Activated T-helper 1 cell treated with anti-CD3 and anti-CD28 coated beads, Interleukin-12 subunit alpha, Interleukin-12 subunit beta, Interleukin-2, Interleukin-4 antibody, amounts not matched to agents 30 ng/mL and 10 ng/mL and 1 ng/mL, durations not matched to agents 14 hours and 24 hours and 36 hours (primary cell): ENCODE results near the gene EXT2. TPM values are rescaled to one million over a fixed set of nuclear protein-coding genes. Genes with fewer than 3 reads are reported as not detected.

Experiments
- DNase-seq: peaks from one replicate; pipeline ENCODE4 v3.0.0; 2021; ENCODE audit warnings: low spot score
- H3K27ac Mint-ChIP-seq: one replicate; pipeline ENCODE4 v1.8.0; 2021; ENCODE audit warnings: mild to moderate bottlenecking, mixed read lengths
- H3K27me3 Mint-ChIP-seq: one replicate; pipeline ENCODE4 v1.8.0; 2022; ENCODE audit warnings: mild to moderate bottlenecking, moderate library complexity, mixed read lengths; ENCODE audit not compliant: insufficient read depth
- H3K36me3 Mint-ChIP-seq: one replicate; pipeline ENCODE4 v1.8.0; 2021; ENCODE audit warnings: low read depth, mixed read lengths
- H3K4me1 Mint-ChIP-seq: one replicate; pipeline ENCODE4 v1.8.0; 2021; ENCODE audit warnings: low read depth, mixed read lengths
- H3K4me3 Mint-ChIP-seq: one replicate; pipeline ENCODE4 v1.8.0; 2021; ENCODE audit warnings: mild to moderate bottlenecking, moderate library complexity, mixed read lengths
- H3K9me3 Mint-ChIP-seq: one replicate; pipeline ENCODE4 v1.8.0; 2021; ENCODE audit warnings: mixed read lengths
- intact Hi-C: fragments of 100-400 bp; cut with micrococcal nuclease; formaldehyde crosslinking; loops from one replicate; pipeline ENCODE4 v1.15.1; 2024
- total RNA-seq: library from RNA; stranded (reverse); gene quantifications from 2 replicates; pipeline ENCODE4 v1.2.3, GENCODE V29; 2022

EXT2 gene
- total RNA-seq, 1 donor from 2014 or later = 35.6 TPM

- peaks cover 9% of the 10 kb centered on the region for H3K36me3 Mint-ChIP-seq
- no peak overlapping the region for H3K27ac Mint-ChIP-seq
- no peak for DNase-seq
- H3K9me3 Mint-ChIP-seq = no peaks in the 10 kb centered on the region
- H3K4me1 Mint-ChIP-seq = no peaks in the 10 kb centered on the region
- H3K4me3 Mint-ChIP-seq = no peak overlapping the region
- intact Hi-C loops = no loop called here
- H3K27me3 Mint-ChIP-seq = no peaks in the 10 kb centered on the region
Observed at GRCh38 chr11:44140805-44141204, 45.3 kb downstream of the EXT2 start.

GRCh38 chr11:44143987-44144909 is 48.8 kb downstream of the EXT2 start:
- H3K36me3 Mint-ChIP-seq = peaks cover 18% of the 10 kb centered on the region
- H3K27me3 Mint-ChIP-seq = no peaks in the 10 kb centered on the region
- no peak overlapping the region for H3K27ac Mint-ChIP-seq
- H3K9me3 Mint-ChIP-seq = no peaks in the 10 kb centered on the region
- no peak for DNase-seq
- intact Hi-C loops = no loop called here
- no peaks in the 10 kb centered on the region for H3K4me1 Mint-ChIP-seq
- no peak overlapping the region for H3K4me3 Mint-ChIP-seq

- Mint-ChIP-seq H3K9me3 (no peaks in the 10 kb centered on the region), H3K4me3 (no peak overlapping the region), H3K27me3 (no peaks in the 10 kb centered on the region), H3K27ac (no peak overlapping the region), H3K4me1 (no peaks in the 10 kb centered on the region), H3K36me3 (peaks cover 23% of the 10 kb centered on the region)
- no peak for DNase-seq
- intact Hi-C loops = no loop called here
Observed at GRCh38 chr11:44145011-44145775, 49.7 kb downstream of the EXT2 start.

- intact Hi-C loops = no loop called here
- H3K27ac Mint-ChIP-seq = no peak overlapping the region
- no peaks in the 10 kb centered on the region for H3K9me3 Mint-ChIP-seq
- peaks cover 26% of the 10 kb centered on the region for H3K36me3 Mint-ChIP-seq
- H3K4me1 Mint-ChIP-seq = no peaks in the 10 kb centered on the region
- no peaks in the 10 kb centered on the region for H3K27me3 Mint-ChIP-seq
- no peak for DNase-seq
- H3K4me3 Mint-ChIP-seq = no peak overlapping the region
Observed at GRCh38 chr11:44146931-44147330, 51.5 kb downstream of the EXT2 start.

- peaks cover 27% of the 10 kb centered on the region for H3K36me3 Mint-ChIP-seq
- no peaks in the 10 kb centered on the region for H3K4me1 Mint-ChIP-seq
Observed at GRCh38 chr11:44147751-44148150, 52.3 kb downstream of the EXT2 start.

GRCh38 chr11:44149651-44150050 is 54.2 kb downstream of the EXT2 start:
- intact Hi-C loops = no loop called here
- H3K27me3 Mint-ChIP-seq = no peaks in the 10 kb centered on the region
- no peaks in the 10 kb centered on the region for H3K4me1 Mint-ChIP-seq
- no peak overlapping the region for H3K4me3 Mint-ChIP-seq
- H3K27ac Mint-ChIP-seq = no peak overlapping the region
- peaks cover 9% of the 10 kb centered on the region for H3K9me3 Mint-ChIP-seq
- H3K36me3 Mint-ChIP-seq = peaks cover 29% of the 10 kb centered on the region
- DNase-seq = no peak

More at GRCh38 chr11:44147751-44148150, 52.3 kb downstream of the EXT2 start:
- Mint-ChIP-seq H3K27me3 (no peaks in the 10 kb centered on the region), H3K27ac (no peak overlapping the region), H3K9me3 (peaks cover 2% of the 10 kb centered on the region), H3K4me3 (no peak overlapping the region)
- DNase-seq = no peak
- intact Hi-C loops = no loop called here

- Mint-ChIP-seq H3K36me3 (peaks cover 24% of the 10 kb centered on the region), H3K4me1 (no peaks in the 10 kb centered on the region), H3K27me3 (no peaks in the 10 kb centered on the region), H3K27ac (no peak overlapping the region), H3K4me3 (no peak overlapping the region), H3K9me3 (peaks cover 9% of the 10 kb centered on the region)
- intact Hi-C loops = no loop called here
- DNase-seq = no peak
Observed at GRCh38 chr11:44150401-44150800, 54.9 kb downstream of the EXT2 start.

GRCh38 chr11:44157019-44157418 is 61.5 kb downstream of the EXT2 start:
- intact Hi-C loops = no loop called here
- Mint-ChIP-seq H3K27ac (no peak overlapping the region), H3K4me1 (peaks cover 9% of the 10 kb centered on the region), H3K27me3 (no peaks in the 10 kb centered on the region), H3K4me3 (no peak overlapping the region), H3K9me3 (peaks cover 9% of the 10 kb centered on the region), H3K36me3 (peaks cover 15% of the 10 kb centered on the region)
- DNase-seq = no peak

- Mint-ChIP-seq H3K9me3 (peaks cover 3% of the 10 kb centered on the region), H3K4me3 (no peak overlapping the region), H3K27ac (no peak overlapping the region), H3K27me3 (no peaks in the 10 kb centered on the region), H3K36me3 (peaks cover 13% of the 10 kb centered on the region), H3K4me1 (peaks cover 9% of the 10 kb centered on the region)
- DNase-seq = no peak
- intact Hi-C loops = no loop called here
Observed at GRCh38 chr11:44158384-44158783, 62.9 kb downstream of the EXT2 start.

- no peaks in the 10 kb centered on the region for H3K9me3 Mint-ChIP-seq
- peaks cover 8% of the 10 kb centered on the region for H3K36me3 Mint-ChIP-seq
- no peaks in the 10 kb centered on the region for H3K27me3 Mint-ChIP-seq
- no peak overlapping the region for H3K27ac Mint-ChIP-seq
- intact Hi-C loops = no loop called here
- no peak overlapping the region for H3K4me3 Mint-ChIP-seq
- H3K4me1 Mint-ChIP-seq = peaks cover 9% of the 10 kb centered on the region
- DNase-seq = no peak
Observed at GRCh38 chr11:44159848-44160721, 64.6 kb downstream of the EXT2 start.

- peaks cover 9% of the 10 kb centered on the region for H3K4me1 Mint-ChIP-seq
- peaks cover 4% of the 10 kb centered on the region for H3K36me3 Mint-ChIP-seq
- no peaks in the 10 kb centered on the region for H3K9me3 Mint-ChIP-seq
- H3K27me3 Mint-ChIP-seq = no peaks in the 10 kb centered on the region
- intact Hi-C loops = no loop called here
- H3K4me3 Mint-ChIP-seq = no peak overlapping the region
- DNase-seq = no peak
- H3K27ac Mint-ChIP-seq = no peak overlapping the region
Observed at GRCh38 chr11:44162004-44162403, 66.5 kb downstream of the EXT2 start.

GRCh38 chr11:44162662-44163061 is 67.2 kb downstream of the EXT2 start:
- Mint-ChIP-seq H3K4me1 (peaks cover 9% of the 10 kb centered on the region), H3K27me3 (no peaks in the 10 kb centered on the region), H3K9me3 (no peaks in the 10 kb centered on the region), H3K4me3 (no peak overlapping the region), H3K27ac (no peak overlapping the region), H3K36me3 (peaks cover 4% of the 10 kb centered on the region)
- DNase-seq = no peak
- intact Hi-C loops = no loop called here
